NCI-H345 treated with DMSO at 0.1 percent for 48 hours (cell line): Measurements from ENCODE around the gene MFAP2.

Source experiments
- DNase-seq: peaks from one replicate; lab custom pipeline; 2025; ENCODE audit not compliant: unreplicated experiment; lab: John Stamatoyannopoulos, UW

Gene MFAP2, protein sequence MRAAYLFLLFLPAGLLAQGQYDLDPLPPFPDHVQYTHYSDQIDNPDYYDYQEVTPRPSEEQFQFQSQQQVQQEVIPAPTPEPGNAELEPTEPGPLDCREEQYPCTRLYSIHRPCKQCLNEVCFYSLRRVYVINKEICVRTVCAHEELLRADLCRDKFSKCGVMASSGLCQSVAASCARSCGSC

DNA sequence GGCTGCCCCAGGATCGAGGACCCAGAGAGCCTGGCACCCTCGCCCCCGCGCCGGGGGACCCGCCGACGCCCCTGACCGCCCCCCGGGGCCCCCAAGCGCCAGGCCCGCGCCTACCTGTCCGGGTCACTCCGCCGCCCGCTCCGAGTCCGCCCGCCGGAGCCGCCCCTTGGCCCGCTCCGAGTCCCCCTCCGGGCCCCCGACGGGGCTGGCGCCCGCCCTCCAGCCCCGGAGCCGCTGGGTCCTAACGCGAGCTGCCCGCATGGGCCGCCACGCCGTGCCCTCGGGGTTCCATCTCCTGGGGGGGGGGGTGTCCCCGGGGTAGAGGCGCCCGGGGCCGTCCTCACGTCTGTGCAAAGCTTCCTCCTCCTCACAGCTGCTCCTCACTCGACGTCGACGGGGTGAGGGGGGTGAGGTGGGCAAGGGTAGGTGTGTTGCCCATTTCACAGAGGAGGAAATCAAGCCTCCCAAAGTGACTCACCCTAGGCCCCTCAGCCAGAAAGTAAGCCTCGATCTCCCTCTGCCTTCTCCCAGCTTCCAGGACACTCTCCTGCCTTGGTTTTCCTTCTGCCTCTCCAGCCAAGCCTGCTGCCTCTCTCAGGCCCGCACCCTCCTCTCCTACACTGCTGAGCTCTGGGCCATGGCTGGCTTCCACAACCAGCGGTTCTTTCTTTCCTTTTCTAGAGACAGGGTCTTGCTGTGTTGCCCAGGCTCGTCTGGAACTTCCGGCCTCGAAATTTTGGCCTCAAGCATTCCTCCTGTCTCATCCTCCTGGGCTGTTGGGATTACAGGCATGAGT lies at the start of gene MFAP2:
TSS of gene MFAP2 (minus strand) at position 148 of the 796 bp plus-strand sequence. CDS start 2,347 bp downstream, outside the sequence.
- DNase-seq: no peak

GRCh38 chr1:17030206-17030605 lies 49.8 kb upstream of the MFAP2 start:
- no peak for DNase-seq

GRCh38 chr1:17028662-17029188 lies 48.3 kb upstream of the MFAP2 start:
- no peak for DNase-seq

GRCh38 chr1:17027900-17028299 lies 47.5 kb upstream of the MFAP2 start:
- no peak for DNase-seq

GRCh38 chr1:17027403-17027802 lies 47.0 kb upstream of the MFAP2 start:
- DNase-seq: no peak

- DNase-seq: no peak
Observed at GRCh38 chr1:17024721-17025120, 44.3 kb upstream of the MFAP2 start.

DNA sequence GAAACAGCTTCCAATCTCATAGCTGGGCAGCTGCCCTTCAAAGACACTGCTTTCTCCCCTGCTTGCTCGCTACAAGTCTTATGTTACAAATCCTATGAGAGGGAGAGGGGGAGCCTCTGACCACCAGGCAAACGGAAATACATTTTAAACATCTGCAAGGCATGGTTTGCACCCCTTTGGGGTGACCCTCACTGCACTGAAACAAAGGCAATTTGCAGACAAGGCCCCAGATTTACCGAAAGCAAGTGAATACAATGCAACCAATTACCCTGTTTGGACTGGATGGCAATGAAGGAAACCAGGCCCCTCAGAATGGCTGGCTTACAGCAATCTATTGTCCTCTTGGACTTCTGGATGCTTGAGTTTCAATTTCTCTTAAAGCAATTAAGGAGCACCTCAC lies 43.2 kb upstream of the MFAP2 start:
- no peak for DNase-seq

- DNase-seq: no peak
Observed at GRCh38 chr1:17023102-17023501, 42.7 kb upstream of the MFAP2 start.

GRCh38 chr1:17021896-17022295 lies 41.5 kb upstream of the MFAP2 start:
- DNase-seq: no peak

DNA sequence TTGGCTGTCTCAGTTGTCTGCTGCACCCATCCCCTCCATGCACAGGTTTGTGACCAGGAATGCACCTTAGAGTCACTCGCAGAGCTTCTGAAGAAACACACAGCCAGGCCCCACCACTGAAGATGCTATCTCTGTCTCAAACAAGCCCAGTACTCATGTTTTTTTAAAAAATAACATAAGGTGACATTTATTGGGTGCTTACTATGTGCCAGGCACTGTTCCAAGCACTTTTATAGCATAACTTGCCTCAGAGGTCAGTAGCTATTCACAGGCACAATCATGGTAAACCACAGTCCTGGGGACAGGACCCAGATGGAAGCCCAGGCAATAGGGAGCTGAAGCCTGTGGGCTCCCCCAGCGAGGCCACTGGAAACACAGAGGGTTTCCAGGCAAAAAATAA lies 40.1 kb upstream of the MFAP2 start:
- no peak for DNase-seq

GRCh38 chr1:17018849-17019248 lies 38.4 kb upstream of the MFAP2 start:
- no peak for DNase-seq

DNA sequence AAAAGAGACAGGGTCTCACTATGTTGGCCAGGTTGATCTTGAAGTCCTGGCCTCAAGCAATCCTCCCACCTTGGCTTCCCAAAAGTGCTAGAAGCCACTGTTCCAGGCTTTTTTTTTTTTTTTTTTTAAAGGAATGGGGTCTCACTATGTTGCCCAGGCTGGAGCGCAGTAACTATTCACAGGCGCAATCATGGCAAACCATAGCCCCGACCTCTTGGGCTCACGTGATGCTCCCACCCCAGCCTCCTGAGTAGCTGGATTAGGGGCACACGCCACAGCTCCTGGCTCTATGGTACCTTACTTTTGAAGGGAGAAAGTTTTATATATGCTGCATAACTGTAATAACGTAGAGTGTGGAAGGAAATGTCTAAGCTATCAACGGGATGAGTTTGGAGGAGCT lies 37.0 kb upstream of the MFAP2 start:
- DNase-seq: no peak

- DNase-seq: no peak
Observed at GRCh38 chr1:17016317-17016661, 35.9 kb upstream of the MFAP2 start.

- no peak for DNase-seq
Observed at GRCh38 chr1:17014671-17015567, 34.5 kb upstream of the MFAP2 start.

GRCh38 chr1:17013491-17014320 lies 33.3 kb upstream of the MFAP2 start:
- DNase-seq: no peak

DNA sequence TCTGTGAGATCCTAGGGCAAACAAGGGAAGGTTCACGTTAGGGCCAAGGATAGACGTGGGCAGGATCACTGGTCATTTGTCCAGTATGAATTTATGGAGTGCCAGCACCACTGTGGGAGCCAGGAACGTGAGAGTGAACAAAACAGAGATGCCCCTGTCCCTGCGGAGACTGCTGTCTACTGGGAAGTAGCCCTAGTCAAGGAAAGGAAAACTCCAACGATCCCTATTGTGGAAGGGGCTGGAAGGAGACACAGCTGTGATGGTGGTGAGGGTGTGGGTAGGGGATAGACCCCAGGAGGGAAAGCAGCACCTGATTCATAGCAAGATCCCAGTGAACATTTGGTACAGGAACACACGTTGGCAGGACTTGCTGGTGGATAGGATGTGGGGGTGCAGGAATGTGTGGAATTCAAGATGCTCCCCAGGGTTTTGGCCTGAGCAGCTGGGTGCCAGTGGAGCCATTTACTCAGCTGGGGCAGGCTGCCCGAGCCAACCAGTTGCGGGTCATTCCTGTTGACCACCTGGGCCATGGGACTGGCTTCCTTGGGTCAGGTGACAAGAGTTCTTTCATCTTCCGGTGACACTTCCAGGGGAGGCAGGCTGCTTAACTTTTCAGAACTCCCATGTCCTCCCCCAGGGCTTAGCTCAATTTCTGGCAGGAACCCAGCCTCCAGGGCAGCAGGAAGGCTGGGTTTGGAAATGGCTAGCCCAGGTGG lies 32.5 kb upstream of the MFAP2 start:
- no peak for DNase-seq

DNA sequence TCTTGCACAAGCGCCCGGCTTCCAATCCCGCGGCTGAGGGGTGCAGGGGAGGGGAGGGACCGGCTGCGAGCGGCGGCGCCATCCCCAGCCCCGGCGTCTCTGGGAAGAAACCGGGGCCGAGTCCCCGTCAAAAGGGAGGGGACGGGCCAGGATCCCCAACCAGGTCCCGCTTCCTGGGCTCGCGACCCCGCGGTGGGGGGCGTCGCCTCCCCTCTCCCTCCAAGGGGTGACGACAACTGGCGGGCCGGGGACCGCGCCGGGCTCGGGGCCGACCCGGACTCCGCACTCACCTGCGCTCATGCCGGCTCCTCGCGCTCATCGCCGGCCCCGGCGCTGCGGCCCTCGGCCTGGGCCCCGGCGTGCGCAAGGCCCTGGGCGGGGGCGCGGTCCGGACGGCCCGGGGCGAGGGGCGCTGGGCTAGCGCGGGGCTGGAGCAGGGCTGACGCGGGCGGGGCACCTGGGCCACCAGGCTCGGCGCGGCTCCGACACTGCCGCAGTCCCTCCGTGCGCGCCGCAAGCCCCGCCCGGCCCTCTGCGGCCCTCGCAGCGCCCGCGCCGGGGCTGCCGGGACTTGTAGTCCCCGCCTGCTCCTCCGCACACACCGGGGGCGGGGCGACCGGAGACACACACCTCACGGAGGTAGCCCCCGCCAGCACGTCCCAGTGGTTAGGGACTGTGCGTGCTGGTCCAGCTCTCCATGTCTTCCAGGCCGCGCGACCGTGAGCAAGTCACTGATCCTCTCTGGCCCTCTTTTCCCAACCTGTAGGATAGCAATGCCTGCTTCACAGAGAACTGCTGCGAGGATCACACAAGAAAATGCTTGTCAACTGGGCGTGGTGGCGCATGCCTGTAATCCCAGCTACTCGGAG lies 31.3 kb upstream of the MFAP2 start, which contains the start of gene ATP13A2:
TSS of gene ATP13A2 (minus strand) at position 490 of the 869 bp plus-strand sequence. CDS start at position 300, 190 bp downstream.
- DNase-seq: peak; percentile 80

DNA sequence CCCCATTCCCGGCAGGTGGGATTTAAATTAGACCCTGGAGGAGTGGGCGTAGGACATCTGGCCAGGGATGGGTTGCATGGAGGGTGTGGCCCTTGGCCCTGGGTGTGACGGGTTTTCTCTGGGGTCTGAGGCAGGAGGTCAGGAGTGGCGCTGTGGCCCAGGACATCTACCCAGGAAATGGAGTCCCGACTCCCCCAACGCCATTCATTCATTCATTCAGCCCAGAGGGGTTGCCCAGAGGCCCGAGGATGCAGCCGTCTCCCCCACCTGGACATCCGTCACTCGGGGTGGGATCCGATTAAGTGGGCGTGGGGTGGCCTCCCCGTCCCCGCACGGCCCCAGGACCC lies 30.6 kb upstream of the MFAP2 start:
- no peak for DNase-seq

DNA sequence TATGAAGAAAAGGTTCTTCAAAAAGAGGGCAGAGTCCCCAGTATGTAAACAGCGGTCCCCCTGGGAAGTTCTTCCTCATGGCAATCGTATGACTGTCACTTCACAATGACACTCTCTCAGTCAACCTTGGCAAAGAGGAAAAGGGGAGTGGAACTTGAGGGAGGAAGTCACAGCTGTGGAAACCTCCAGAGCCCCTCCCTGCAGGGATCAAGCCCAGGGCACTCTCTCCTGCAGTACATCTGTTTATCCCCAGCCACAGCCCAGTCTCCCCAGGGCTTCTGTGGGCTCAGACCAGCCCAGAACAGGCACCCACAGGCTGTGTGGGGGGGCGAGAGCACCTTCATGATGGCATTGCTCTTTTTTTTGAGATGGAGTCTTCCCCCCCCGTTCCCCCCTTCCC lies 29.3 kb upstream of the MFAP2 start:
- DNase-seq: no peak
